KOPT-K1 (cell line): ENCODE measurements around the gene MTCH2.
"Not testable (repeated sequence)": the region's sequence is repeated elsewhere in the genome, so short reads cannot be mapped to it uniquely, and the experiment has no call there.

Experiments
- H3K27ac ChIP-seq: fragments of 200-600 bp; sonication (generic); 2 replicates; pipeline ENCODE4 v1.5.1; 2016; ENCODE audit warnings: antibody characterized with exemption, mild to moderate bottlenecking, low read depth, low read length; ENCODE audit not compliant: poor library complexity, severe bottlenecking
- H3K36me3 ChIP-seq: fragments of 200-600 bp; sonication (generic); 2 replicates; pipeline ENCODE4 v1.5.1; 2017; ENCODE audit warnings: antibody characterized with exemption, mild to moderate bottlenecking, low read length, moderate library complexity; ENCODE audit not compliant: insufficient read depth
- H3K9me3 ChIP-seq: fragments of 200-600 bp; sonication (generic); 2 replicates; pipeline ENCODE4 v1.5.1; 2017; ENCODE audit warnings: antibody characterized with exemption, low read length, mild to moderate bottlenecking; ENCODE audit not compliant: insufficient read depth, poor library complexity, severe bottlenecking

Gene MTCH2

GRCh38 chr11:47642099-47642855 lies at the start of gene MTCH2:
Gene MTCH2, minus strand, starts transcription at chr11:47642559. Its CDS starts 94 bp downstream, at chr11:47642465.
- peak within 1 kb of the TSS; percentile 64 for H3K27ac ChIP-seq
- H3K9me3 ChIP-seq: no peaks in the 10 kb centered on the region
- H3K36me3 ChIP-seq: peaks cover 29% of the 10 kb centered on the region

- Histone ChIP-seq H3K27ac (no peak overlapping the region), H3K9me3 (no peaks in the 10 kb centered on the region), H3K36me3 (no peaks in the 10 kb centered on the region)
Measured at GRCh38 chr11:47691979-47692378, 49.6 kb upstream of the MTCH2 start.

GRCh38 chr11:47689480-47689879 lies 47.1 kb upstream of the MTCH2 start:
- H3K36me3 ChIP-seq: no peaks in the 10 kb centered on the region
- H3K27ac ChIP-seq: no peak overlapping the region
- no peaks in the 10 kb centered on the region for H3K9me3 ChIP-seq

- H3K36me3 ChIP-seq: no peaks in the 10 kb centered on the region
- no peak overlapping the region for H3K27ac ChIP-seq
- H3K9me3 ChIP-seq: no peaks in the 10 kb centered on the region
Measured at GRCh38 chr11:47688991-47689390, 46.6 kb upstream of the MTCH2 start.

- no peaks in the 10 kb centered on the region for H3K36me3 ChIP-seq
- H3K27ac ChIP-seq: no peak overlapping the region
- H3K9me3 ChIP-seq: no peaks in the 10 kb centered on the region
Measured at GRCh38 chr11:47688111-47688510, 45.8 kb upstream of the MTCH2 start.

- not testable (repeated sequence) for H3K36me3 ChIP-seq, H3K27ac ChIP-seq, H3K9me3 ChIP-seq
Measured at GRCh38 chr11:47686704-47687103, 44.3 kb upstream of the MTCH2 start.

- Histone ChIP-seq H3K9me3 (no peaks in the 10 kb centered on the region), H3K36me3 (no peaks in the 10 kb centered on the region), H3K27ac (no peak overlapping the region)
Measured at GRCh38 chr11:47686151-47686550, 43.8 kb upstream of the MTCH2 start.

- Histone ChIP-seq H3K36me3 (no peaks in the 10 kb centered on the region), H3K27ac (no peak overlapping the region), H3K9me3 (no peaks in the 10 kb centered on the region)
Measured at GRCh38 chr11:47675851-47676250, 33.5 kb upstream of the MTCH2 start.

GRCh38 chr11:47672283-47672730 lies 29.9 kb upstream of the MTCH2 start:
- Histone ChIP-seq H3K27ac (no peak overlapping the region), H3K9me3 (no peaks in the 10 kb centered on the region), H3K36me3 (no peaks in the 10 kb centered on the region)

GRCh38 chr11:47669856-47670255 lies 27.5 kb upstream of the MTCH2 start:
- H3K36me3 ChIP-seq: no peaks in the 10 kb centered on the region
- no peak overlapping the region for H3K27ac ChIP-seq
- no peaks in the 10 kb centered on the region for H3K9me3 ChIP-seq

- Histone ChIP-seq H3K9me3 (no peaks in the 10 kb centered on the region), H3K36me3 (no peaks in the 10 kb centered on the region), H3K27ac (no peak overlapping the region)
Measured at GRCh38 chr11:47668665-47669064, 26.3 kb upstream of the MTCH2 start.

- no peaks in the 10 kb centered on the region for H3K36me3 ChIP-seq
- no peak overlapping the region for H3K27ac ChIP-seq
- H3K9me3 ChIP-seq: no peaks in the 10 kb centered on the region
Measured at GRCh38 chr11:47667555-47667954, 25.2 kb upstream of the MTCH2 start.

GRCh38 chr11:47667135-47667534 lies 24.8 kb upstream of the MTCH2 start:
- Histone ChIP-seq H3K36me3 (no peaks in the 10 kb centered on the region), H3K9me3 (no peaks in the 10 kb centered on the region), H3K27ac (no peak overlapping the region)

- not testable (repeated sequence) for H3K27ac ChIP-seq, H3K9me3 ChIP-seq, H3K36me3 ChIP-seq
Measured at GRCh38 chr11:47664936-47665335, 22.6 kb upstream of the MTCH2 start.

- H3K36me3 ChIP-seq: no peaks in the 10 kb centered on the region
- no peaks in the 10 kb centered on the region for H3K9me3 ChIP-seq
- no peak overlapping the region for H3K27ac ChIP-seq
Measured at GRCh38 chr11:47661245-47661644, 18.9 kb upstream of the MTCH2 start.

- no peaks in the 10 kb centered on the region for H3K9me3 ChIP-seq
Measured at GRCh38 chr11:47659276-47659675, 16.9 kb upstream of the MTCH2 start.

More at GRCh38 chr11:47659276-47659675, 16.9 kb upstream of the MTCH2 start:
- H3K36me3 ChIP-seq: no peaks in the 10 kb centered on the region
- no peak overlapping the region for H3K27ac ChIP-seq
